ENCODE measurements around the gene MICALL2.

MICALL2 gene

DNA sequence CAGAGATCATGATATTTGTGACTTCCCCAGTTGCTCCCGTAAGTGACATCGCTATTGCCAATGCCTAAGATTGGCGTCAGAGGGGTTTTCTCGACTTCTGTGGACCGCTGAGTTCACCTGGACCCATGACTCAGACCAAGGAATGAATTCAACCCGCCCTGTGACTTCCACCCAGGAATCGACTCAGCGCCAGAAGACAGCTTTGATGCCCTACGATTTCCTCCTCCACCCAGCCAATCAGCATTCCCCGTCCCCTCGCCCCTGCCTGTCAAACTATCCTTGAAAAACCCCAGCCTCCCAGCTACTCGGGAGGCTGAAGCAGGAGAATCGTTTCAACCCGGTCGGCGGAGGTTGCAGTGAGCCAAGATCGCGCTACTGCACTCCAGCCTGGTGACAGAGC lies 58.3 kb downstream of the MICALL2 start:
- TF ChIP-seq, protein P1, sequence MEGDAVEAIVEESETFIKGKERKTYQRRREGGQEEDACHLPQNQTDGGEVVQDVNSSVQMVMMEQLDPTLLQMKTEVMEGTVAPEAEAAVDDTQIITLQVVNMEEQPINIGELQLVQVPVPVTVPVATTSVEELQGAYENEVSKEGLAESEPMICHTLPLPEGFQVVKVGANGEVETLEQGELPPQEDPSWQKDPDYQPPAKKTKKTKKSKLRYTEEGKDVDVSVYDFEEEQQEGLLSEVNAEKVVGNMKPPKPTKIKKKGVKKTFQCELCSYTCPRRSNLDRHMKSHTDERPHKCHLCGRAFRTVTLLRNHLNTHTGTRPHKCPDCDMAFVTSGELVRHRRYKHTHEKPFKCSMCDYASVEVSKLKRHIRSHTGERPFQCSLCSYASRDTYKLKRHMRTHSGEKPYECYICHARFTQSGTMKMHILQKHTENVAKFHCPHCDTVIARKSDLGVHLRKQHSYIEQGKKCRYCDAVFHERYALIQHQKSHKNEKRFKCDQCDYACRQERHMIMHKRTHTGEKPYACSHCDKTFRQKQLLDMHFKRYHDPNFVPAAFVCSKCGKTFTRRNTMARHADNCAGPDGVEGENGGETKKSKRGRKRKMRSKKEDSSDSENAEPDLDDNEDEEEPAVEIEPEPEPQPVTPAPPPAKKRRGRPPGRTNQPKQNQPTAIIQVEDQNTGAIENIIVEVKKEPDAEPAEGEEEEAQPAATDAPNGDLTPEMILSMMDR (IDR thresholded peaks at IDR 0.05; ENCODE audit: low read depth, low read length, missing control alignments): no peak
- no peak overlapping the region for H3K4me3 ChIP-seq (ENCODE audit: low read depth, low read length)
- no peak for DNase-seq (ENCODE audit: low read depth)

DNA sequence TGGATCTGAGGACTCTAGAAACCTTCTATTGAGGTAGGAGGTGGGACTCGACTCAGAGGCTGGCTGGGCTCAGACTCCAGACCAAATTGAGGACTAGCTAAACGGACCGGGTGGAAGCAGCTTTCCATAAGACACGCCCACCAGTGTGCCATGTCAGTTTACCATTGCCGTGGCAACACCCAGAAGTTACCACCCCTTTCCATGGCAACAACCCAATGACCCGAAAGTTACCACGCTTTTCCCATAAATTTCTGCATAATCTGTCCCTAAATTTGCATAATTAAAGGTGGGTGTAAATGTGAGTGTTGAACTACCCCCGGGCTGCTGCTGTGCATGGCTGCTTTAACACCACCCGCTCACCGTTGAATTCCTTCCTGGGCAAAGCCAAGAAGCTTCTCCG lies 58.9 kb downstream of the MICALL2 start:
- no peak for DNase-seq (ENCODE audit: low read depth)
- H3K4me3 ChIP-seq (ENCODE audit: low read depth, low read length): no peak overlapping the region
- TF ChIP-seq, protein P1 (IDR thresholded peaks at IDR 0.05; ENCODE audit: low read depth, low read length, missing control alignments): no peak

DNA sequence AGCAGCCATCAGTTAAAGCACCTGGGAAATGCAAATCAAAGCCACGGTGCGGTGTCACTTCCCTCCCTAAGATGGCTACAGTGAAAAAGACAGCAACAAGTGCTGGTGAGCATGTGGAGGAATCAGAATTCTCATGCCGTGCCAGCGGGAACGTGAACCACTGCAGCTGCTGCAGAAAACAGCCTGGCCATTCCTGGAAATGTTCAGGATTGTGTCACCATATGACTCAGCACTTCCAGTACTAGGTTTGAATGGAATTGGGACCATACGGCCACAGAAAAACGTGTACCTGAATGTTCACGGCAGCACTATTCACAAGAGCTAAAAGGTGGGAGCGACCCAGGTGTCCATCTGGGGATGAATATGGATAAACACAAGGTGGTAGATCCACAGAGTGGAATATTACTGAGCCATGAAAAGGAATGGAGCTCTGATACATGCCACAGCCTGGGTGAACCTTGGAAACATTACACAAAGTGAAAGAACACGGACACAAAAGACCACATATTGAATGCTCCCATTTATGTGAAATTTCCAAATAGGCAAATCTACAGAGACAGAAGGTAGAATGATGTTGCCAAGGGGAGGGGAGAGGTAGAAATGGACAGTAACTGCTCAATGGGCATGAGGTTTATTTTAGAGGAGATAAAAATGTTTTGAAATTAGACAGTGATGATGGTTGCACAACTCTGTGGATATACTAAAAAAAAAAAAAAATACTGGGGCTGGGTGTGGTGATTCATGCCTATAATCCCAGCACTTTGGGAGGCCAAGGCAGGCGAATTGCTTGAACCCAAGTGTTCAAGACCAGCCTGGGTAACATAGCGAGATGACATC lies 61.6 kb downstream of the MICALL2 start:
- DNase-seq (ENCODE audit: low read depth): no peak
- H3K4me3 ChIP-seq (ENCODE audit: low read depth, low read length): no peak overlapping the region
- TF ChIP-seq, protein P1 (IDR thresholded peaks at IDR 0.05; ENCODE audit: low read depth, low read length, missing control alignments): no peak

DNA sequence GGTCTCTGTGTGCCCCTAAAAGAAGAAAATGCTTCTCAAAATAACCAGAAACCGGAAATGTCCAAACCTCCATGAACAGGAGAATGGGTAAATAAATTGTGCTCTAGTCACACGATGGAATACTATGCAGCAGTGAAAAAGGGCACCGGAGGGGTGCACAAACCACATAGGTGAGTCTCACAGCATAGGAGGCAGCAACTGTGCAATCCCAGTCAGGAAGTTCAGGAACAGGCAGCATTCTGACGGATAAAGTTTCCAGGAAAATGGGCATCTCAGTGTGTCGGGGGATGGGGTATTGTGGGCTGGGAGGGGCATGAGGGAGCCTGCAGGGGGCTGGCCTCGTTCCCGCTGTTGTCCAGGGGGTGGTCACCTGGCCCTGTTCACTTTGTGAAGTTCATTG lies 63.1 kb downstream of the MICALL2 start:
- TF ChIP-seq, protein P1 (IDR thresholded peaks at IDR 0.05; ENCODE audit: low read depth, low read length, missing control alignments): no peak
- DNase-seq (ENCODE audit: low read depth): no peak
- H3K4me3 ChIP-seq (ENCODE audit: low read depth, low read length): no peak overlapping the region

DNA sequence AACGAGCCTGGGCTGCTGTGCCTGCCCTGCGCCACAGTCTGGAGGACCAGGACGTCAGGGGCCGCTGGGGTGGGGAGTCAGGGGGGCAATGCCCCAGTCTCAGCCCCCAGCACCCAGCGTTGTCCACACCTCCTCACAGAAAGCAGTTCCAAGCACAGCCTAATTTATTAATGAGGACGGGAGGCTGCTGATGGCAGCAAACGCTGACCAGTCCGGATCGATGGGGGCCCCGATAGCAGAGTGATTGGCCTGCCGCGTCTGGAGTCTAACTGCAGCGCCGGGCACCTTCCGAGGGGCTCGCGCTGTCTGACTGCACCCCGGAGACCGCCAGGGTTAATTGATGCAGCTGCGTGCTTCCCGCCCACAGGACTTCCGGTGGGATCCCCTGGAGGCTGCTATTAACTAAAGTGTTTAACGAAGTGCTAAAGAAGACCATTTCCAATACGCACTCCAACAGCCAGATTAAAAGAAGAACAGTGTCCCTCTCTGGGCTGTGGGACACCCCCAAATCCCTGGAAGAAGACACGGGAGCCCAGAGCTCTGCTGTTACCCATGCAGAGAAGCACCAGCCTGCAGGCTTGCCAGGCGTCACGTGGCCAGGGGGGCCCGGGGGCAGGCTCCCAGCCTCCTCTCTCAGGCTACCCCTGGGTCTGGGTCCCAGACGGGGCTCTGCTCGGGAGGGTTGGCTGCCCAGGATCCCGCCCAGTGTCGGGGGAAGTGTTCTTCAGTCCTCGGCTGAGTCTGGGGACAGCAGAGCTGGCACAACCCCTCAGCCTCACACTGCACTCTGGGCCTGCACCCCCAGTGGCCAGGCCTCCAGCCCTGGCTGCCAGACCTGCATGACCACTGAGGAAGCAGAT lies 63.8 kb downstream of the MICALL2 start:
- no peak overlapping the region for H3K4me3 ChIP-seq (ENCODE audit: low read depth, low read length)
- no peak for DNase-seq (ENCODE audit: low read depth)
- TF ChIP-seq, protein P1 (IDR thresholded peaks at IDR 0.05; ENCODE audit: low read depth, low read length, missing control alignments): no peak

DNA sequence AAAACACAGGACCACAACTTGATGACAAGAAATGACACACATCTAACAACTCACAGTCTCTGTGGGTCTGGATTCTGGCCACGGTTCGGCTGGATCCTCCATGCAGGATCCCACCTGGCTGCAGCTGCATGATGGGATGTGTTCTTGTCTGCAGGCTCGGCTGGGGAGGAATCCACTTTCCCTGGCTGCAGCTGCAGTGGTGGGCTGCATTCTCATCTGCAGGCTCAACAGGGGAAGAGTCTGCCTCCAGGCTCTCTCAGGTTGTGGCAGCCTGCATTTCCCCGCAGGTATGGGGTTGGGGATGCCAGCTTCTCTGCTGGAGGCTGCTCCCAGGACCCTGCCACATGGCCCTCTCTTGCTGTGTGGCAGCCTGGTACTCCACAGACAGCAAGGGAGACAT lies 64.9 kb downstream of the MICALL2 start:
- no peak overlapping the region for H3K4me3 ChIP-seq (ENCODE audit: low read depth, low read length)

More for the DNA sequence above, 64.9 kb downstream of the MICALL2 start:
- TF ChIP-seq, protein P1 (IDR thresholded peaks at IDR 0.05; ENCODE audit: low read depth, low read length, missing control alignments): no peak
- DNase-seq (ENCODE audit: low read depth): no peak
